ENCODE measurements around the gene PDHX.
"Not testable (repeated sequence)": the region's sequence is repeated elsewhere in the genome, so short reads cannot be mapped to it uniquely, and the experiment has no call there.

The PDHX gene

GRCh38 chr11:35023940-35024339, 107.5 kb downstream of the PDHX start:
- not testable (repeated sequence) for DNase-seq

- not testable (repeated sequence) for DNase-seq
Observed at GRCh38 chr11:35028007-35028406, 111.6 kb downstream of the PDHX start.

DNA sequence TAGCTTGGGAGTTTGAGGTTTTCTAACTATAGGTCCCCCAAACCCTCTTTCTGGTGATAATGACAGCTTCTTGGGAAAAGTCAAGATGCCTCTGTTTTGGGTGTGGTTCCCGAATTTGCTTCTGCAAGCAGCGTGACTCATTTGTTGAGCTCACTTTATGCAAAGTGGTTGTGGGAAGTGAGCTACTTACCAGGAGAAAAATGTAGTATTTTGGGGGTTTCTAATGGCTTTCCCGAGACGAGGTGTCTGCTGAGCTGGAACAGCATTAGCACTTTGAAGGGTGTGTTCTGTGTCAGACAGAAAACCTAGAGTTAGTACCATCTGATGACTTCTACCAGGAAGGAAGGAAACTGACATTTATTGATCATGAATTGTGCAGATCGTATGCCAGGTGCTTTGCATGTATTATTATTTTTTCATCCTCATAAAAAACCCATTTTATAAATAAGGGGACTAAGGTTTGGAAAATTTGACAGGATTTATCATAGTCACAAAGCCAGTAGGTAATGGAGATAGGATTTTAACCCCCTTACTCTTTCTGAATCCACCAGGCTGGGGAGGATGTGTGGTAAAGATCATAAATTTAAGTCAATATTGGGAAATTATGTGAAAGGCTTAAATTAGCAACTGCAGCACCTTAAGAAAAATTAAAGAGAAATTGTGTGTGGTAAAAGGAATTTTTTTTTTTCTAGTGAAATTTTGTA, 113.7 kb downstream of the PDHX start:
- no peak for DNase-seq

- no peak for DNase-seq
Observed at GRCh38 chr11:35030716-35031213, 114.3 kb downstream of the PDHX start.

GRCh38 chr11:35031346-35031745, 114.9 kb downstream of the PDHX start:
- no peak for DNase-seq

DNA sequence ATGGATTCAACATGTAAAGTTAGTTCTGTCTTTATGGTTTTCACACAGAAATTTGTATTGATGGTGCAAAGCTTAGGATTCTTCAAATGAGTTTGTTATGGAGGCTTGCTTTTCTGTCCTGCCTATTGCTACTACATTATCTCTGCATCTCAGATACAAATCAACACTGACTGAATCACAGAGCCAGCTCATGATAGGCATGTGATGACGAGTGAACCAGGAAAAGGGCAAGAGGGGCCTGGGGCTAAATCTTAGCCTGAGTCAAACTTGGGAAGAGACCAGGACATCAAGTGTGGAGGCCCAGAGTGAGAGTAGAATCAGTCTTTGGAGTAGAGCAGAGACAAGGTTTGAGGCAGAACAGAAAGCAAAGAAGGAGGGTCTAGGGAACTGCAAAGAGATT, 115.4 kb downstream of the PDHX start:
- DNase-seq = no peak

GRCh38 chr11:35033011-35033410, 116.6 kb downstream of the PDHX start:
- no peak for DNase-seq

- no peak for DNase-seq
Observed at GRCh38 chr11:35034401-35034800, 118.0 kb downstream of the PDHX start.

DNA sequence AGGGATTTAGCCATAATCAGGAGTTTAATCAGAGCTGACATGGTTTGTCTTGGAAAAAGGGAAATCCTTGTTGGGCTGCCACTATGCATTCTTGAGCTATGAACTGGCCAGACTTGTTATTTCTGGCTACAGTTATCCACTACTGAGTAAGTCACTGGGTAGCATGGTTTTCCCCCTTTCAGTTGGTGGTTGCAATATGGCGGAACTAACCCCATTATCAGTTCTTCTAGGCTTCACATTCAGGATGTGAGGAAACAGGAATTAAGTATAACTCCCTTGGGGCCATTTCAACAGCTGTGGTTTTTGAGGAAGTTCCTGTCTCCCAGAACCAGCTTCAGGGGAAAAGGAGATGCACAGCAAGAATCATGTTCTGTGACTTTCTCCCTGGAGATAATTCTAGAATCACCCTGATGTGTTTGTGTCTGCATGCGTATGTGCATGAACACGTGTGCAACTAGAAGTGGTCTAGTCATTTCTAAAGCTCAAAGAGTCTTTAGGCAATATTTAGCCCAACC, 119.5 kb downstream of the PDHX start:
- DNase-seq = no peak

DNA sequence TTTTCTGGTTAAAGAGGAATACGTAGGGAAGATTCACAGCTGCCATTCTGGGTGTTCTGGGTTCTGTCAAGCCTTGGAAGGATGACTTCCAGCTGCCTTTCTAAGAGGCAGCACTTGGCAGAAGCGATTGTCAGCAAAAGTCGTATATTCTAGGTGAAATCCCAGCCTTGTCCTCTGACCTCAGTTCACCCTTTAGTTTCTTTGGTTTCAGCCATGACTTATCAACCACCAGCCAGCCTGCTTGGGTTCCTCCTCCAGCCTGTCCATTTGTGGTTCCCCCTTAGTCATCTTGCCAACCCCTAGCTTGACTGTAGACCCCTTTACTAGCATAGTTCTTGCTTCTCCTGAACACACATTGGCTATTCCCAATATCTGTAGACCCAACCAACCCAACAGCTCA, 120.2 kb downstream of the PDHX start:
- DNase-seq = no peak

GRCh38 chr11:35038211-35038928, 122.0 kb downstream of the PDHX start:
- no peak for DNase-seq

DNA sequence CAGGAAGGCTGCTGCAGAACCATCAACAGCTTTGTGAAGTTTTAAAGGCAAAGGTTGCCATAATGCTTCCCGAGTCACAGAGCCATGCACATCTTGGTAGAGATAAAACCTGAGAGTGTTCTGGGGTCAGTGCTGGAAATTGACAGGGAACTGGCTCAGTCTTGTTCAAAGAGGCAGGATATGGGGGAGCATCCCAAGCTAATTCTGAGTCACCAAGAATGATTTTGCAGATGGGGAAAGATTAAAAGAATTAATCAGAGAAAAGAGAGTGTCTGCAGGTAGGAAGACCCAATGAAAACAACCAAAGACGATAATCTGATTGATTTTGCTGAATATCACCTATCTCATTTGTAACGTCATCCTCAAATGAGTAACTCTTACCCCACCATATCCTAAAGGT, 122.7 kb downstream of the PDHX start:
- DNase-seq = no peak

GRCh38 chr11:35040221-35040942, 124.0 kb downstream of the PDHX start:
- DNase-seq = no peak

DNA sequence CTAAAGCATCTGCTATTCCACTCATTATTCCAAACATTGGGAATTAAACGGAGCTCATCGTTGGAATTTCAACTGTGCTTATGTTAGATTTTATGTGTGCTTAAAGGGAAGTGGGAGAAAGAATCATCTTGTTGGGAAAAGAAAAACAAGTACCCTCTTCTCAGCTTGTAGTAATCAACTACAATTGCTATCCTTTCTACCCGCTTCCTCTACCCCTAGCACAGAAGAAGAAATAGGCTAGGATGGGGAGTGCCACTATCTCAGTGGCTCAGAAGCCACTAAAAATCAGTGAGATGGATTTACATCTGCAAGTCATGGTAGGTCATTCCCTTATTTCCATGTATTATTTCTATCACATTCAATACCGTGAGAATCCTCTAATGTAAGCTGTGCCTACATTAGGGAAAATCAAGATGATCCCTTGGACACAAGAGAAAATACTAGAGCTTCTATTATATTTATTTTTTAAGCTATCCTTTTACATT, 124.7 kb downstream of the PDHX start:
- no peak for DNase-seq

DNA sequence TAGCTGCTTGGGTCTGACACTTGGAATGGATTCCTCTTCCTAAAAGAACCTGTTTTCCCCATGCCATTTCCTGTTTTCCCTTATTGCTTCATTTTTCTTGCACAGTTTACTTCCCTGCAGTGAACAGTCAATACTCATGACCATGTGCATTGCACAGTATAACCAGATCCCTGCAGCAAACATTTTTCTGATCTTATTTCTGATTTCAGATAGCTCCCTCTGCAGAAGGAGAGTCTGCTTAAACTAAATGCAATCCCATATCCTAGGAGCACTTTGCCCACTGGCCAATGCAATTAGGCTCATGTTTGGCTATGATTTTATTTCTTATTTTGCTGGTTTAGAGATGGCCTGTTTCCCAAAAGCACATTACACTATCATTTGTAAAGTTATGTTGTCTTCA, 125.8 kb downstream of the PDHX start:
- no peak for DNase-seq

- no peak for DNase-seq
Observed at GRCh38 chr11:35042913-35043312, 126.5 kb downstream of the PDHX start.

- no peak for DNase-seq
Observed at GRCh38 chr11:35043936-35044335, 127.5 kb downstream of the PDHX start.

DNA sequence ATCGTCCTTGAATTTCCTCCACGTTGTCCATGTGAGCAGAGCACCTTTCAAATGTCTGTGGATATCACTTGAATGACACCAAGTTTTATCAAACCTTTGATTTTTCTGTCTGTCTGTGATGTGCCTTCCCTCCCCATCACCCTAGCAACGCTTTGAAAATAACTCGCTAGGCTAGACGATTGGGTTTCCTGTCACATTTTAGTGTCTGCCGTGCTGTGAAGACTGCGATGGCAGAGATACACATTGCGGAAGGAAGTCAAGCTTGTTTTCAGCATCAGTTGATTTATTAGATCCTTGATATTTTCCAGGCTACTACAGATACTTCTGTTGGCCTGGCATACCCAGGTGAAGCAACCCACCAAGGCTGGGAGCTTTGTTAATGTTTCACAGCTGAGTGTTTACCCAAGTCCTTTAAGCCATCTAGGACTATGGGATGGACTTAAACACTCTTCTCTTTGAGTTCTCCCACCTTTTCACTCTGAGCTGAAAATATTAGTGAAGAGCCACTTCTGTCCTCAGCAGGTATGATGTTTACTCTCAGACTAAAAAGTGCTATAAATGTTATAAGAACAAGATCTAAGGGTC, 128.9 kb downstream of the PDHX start:
- DNase-seq = no peak
